Effector CD4-positive, alpha-beta T cell (primary cell): ENCODE data around the gene CTRB1. TPM values are rescaled to one million over a fixed set of nuclear protein-coding genes. Genes with fewer than 3 reads are reported as not detected.

Experiments used
- DNase-seq: peaks from one replicate; pipeline ENCODE4 v3.0.0-alpha.2; 2020
- total RNA-seq: gene quantifications from one replicate; lab custom pipeline; 2026; lab: John Stamatoyannopoulos, UW

CTRB1 gene
- not detected for total RNA-seq

DNA sequence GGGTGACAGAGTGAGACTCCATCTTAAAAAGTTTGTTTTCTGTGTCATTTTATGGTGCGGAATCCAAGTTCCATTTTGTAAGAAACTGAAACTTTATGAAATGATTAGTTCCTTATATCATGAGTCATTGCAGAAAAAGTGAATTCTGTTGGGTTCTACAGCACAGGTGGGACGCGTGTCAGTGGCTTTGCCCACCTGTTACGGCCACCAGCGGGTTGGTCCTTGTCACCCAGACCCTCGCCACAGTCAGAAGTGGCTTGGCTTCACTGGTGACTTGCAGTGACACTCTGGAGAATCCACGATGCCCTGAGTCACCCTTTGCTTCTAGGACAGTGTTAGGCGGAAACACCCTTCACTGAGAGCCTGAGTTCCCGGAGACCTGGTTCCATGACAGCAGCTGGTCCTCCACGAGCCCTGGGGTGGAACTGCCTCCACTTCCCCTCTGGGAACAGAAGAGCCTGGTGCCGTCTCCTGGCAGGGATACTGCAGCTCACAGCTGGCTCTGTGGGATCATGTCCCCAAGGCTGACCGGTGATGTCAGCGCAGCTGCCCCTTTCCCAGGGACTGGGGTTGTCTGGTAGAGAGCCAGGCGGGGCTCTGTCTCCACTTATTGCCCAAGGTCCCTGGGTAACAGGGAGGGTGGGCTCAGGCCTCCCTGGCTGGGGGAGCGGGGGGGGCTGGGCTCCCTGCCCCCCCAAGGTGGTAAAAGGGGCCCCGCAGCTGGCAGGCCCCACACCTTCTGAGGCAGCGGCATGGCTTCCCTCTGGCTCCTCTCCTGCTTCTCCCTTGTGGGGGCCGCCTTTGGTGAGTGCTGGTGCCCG is at the start of gene CTRB1:
Gene CTRB1, plus strand, starts transcription at position 733 of the 821 bp plus-strand sequence. Its CDS starts 20 bp downstream, at position 753.
- no peak for DNase-seq

GRCh38 chr16:75169899-75170405 is 48.8 kb upstream of the CTRB1 start:
- DNase-seq, result no peak

DNA sequence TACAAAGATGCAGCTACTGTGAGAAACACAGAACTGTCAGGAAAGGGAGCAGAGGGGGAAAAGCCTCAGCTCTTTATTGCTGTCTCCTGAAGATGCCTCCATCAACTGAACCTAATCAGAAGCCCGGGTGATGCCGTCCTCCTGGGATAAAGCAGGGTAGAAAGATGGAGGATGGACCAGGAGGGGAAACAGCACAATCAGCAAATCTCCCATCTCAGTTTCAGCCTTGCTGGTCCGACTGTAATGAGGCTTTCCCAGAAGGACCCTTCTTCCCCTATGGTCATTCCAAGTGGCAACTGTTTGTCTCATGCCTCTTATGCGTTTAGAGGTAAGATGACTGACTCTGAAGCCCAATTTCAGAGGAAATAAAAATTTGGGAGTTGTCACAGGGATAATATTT is 46.2 kb upstream of the CTRB1 start:
- DNase-seq, result no peak

- DNase-seq, result no peak
These were observed 43.7 kb upstream of the CTRB1 start for GRCh38 chr16:75175074-75175473.

DNA sequence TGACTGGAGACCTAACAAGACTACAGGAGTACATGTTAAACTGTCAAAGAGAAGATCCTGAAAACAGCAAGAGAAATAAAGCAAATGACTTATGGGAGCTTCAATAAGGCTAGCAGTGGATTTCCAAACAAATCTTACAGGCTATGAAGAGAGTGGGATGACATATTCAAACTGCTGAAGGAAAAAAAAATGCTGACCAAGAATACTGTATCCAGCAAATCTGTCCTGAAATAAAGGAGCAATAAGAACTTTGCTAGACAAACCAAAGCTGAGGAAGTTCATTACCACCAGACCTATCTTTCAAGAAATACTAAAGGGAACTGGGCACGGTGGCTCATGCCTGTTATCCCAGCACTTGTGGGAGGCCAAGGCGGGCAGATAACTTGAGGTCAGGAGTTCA is 41.9 kb upstream of the CTRB1 start:
- DNase-seq, result no peak

DNA sequence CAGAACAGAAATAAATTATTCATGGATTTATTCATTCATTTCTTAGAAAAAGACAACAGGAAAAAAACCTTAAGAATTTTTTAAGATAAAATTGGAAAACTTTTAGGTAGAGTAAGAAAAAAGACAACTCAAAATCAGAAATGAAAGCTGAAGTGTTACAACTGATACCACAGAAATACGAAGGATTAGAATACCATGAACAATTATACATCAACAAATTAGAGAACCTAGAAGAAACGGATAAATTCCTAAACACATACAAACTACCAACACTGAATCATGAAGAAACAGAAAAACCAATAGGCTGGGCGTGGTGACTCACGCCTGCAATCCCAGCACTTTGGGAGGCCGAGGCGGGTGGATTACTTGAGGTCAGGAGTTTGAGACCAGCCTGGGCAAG is 39.6 kb upstream of the CTRB1 start:
- DNase-seq, result no peak

GRCh38 chr16:75181630-75182029 is 37.2 kb upstream of the CTRB1 start:
- no peak for DNase-seq

GRCh38 chr16:75188832-75189477 is 29.8 kb upstream of the CTRB1 start:
- no peak for DNase-seq

DNA sequence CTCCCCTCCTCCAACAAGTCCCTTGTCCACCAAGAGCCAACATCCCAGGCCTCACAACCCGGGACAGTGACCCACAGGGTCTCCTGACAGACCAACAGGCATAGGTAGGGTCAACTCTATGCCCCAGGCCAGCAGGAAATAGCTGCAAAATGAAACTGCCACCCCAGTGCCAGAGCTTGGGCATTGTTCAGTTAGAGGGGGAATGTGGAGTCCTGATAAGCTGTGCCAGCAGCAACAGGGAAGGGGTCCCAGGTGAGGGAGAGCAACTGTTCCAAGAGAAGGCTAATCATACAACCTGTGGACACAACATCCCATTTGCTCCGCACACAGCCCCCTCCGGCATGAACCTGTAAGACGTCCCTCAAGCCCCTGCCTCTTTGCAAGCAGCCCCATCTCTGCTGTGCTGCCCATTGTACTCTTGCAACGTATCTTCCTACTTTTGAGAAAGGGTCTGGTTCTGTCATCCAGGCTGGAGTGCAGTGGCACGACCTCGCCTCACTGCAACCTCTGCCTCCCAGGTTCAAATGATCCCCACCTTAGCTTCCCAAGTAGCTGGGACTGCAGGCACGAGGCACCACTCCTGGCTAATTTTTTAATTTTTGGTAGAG is 29.0 kb upstream of the CTRB1 start:
- no peak for DNase-seq

DNA sequence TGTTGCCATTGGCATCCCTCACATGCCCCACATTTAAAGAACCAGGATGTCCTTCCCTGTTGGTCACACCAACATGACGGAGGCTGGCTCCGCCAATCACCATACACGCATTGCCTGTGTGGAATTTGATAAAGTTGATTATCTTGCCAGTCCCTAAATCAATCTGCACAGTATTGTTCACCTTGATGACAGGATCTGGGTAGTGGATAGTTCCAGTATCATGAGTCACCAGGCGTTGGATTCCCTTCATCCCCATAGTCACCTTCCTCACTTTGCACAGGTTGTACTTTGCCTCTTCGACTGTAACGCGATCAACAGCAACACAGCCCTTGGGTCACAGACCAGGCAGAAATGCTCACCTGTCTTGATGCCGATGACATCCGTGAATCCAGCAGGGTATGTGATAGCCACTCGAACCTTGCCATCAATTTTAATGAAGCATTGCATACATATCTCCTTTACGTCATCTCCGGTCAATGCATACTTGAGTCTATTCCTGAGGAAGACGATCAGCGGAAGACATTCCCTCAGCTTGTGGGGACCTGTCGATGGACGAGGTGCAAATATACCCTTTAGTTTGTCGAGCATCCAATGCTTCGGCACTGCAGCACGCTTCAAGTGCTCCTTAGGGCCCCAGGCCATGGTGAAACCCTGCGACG is 26.1 kb upstream of the CTRB1 start:
- DNase-seq, result no peak

DNA sequence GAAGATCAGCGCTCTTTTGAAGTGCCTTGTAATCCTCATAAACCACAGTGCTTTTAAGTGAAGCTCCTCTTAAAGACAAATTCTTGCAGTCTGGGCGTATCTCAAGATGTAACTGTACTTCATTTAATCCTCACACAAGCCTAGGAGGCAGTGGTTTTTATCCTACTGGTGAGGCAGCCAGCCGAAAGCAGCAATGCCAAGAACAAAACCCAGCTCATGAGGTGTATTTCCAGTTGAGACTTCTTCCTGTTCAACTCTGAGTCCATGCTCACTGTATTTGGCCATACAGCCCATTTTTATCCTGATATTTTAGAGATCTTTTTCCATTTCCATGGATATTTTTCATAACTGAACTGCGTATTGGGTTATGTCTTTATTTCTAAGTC is 25.5 kb upstream of the CTRB1 start:
- DNase-seq, result no peak

DNA sequence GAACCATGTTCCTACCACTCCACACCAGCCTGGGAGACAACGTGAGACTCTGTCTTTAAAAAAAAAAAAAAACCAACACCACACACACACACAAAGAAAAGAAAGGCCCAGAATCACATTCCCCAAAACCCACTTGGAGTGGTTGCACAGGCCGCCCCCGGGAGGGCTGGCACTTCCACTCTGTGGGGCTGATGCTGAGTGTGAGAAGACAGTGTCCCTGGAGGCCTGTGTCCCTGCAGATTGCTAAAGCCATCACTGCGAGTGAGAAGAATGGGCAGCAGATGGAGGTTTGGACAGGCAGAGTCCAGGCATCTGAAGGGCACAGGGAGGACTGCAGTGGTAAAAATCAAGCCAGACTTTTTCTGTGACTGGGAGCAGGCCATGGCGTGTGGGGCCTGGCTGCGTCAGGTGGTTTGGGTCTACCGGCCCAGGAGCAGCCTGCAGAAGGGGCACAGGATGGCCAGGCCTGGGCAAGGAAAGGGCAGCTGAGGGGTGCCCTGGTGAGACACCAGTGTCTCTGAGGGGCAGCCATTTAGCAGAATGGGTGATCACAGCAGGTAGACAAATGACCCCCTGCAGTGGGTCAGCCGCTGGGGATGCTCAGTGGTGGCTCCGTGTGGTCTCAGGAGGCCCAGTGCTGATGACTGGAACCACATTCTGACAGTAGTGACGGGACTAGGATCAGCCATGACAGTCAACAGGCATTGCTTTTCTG is 24.9 kb upstream of the CTRB1 start:
- DNase-seq, result no peak

DNA sequence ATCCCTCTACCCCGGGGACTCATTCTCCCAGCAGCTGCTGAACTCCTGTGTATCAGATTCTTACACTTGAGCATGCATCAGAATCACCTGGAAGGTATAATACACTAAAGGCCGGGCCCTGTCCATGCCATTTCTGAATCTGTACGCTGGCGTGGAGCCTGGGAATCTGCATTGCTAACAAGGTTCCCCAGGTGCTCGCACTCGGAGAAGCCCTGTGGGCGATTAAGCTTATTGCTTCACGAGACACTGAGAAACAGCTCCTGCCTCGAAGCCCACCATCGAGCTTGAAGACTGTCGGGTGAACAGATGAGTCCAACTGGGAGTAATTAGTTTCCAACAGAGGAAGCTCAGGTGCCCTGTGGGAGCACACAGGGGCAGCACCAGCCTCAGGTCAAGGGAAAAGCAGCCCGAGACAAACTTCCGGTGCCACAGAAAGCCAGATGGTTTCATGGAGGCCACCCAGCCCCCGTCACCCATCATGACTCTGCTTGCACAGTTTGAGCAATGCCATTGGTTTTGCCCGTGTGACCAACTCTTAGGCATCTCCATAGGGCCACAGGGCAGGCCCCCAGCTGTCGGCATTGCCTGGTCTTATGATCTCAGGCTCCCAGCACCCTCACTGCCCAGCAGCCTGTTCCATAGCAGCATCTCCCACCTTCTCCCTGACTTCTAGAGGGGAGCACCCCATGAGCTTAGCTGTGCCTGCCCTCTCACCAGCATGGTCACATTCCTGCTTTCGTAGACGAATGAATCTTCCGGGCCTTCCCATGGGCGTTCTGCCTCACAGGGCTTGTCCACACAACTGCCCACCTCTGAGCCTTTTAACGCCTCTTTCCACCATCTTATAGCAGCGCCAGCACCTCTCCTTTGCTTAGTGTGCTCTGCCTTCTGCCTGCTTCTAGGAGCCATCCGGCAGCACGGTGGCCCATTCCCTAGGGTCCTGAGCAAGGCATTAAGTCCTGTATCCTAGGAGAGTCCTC is 22.7 kb upstream of the CTRB1 start:
- no peak for DNase-seq

GRCh38 chr16:75196836-75197235 is 22.0 kb upstream of the CTRB1 start:
- DNase-seq, result no peak

- no peak for DNase-seq
These were observed 21.2 kb upstream of the CTRB1 start for GRCh38 chr16:75197522-75198134.

- DNase-seq, result no peak
These were observed 20.6 kb upstream of the CTRB1 start for GRCh38 chr16:75198135-75198600.

GRCh38 chr16:75202069-75202590 is 16.7 kb upstream of the CTRB1 start:
- no peak for DNase-seq

GRCh38 chr16:75203096-75203495 is 15.7 kb upstream of the CTRB1 start:
- DNase-seq, result no peak

GRCh38 chr16:75203667-75204409 is 14.9 kb upstream of the CTRB1 start:
- DNase-seq, result no peak

DNA sequence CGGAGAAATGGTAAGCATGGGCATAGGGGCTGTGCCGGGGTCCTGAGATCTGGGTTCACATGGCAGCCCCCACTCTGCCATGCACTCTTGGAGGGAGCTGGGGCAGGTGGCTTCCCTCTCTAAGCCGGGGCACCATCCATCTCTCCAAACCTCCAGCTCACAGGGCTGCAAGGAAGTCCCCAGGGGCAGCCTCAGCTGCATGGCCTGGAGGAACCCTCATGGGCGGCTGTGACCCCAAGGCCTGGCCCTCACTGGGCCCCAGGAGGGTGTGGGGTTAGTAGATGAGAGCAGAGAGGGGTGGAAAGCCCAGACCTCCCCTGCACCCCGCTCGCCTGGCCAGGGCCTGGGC is 14.4 kb upstream of the CTRB1 start:
- no peak for DNase-seq
